GM18505 (cell line): ENCODE results near the gene MYADML2.

Experiments used
- ATAC-seq: cut with Tn5 transposase; IDR thresholded peaks from one replicate; pipeline ENCODE4 v1.9.1; 2021; ENCODE audit not compliant: unreplicated experiment
- POLR2A ChIP-seq: IDR thresholded peaks from 4 replicates; pipeline ENCODE4 v1.6.1; 2011; ENCODE audit warnings: borderline replicate concordance; ENCODE audit not compliant: insufficient read depth, insufficient read length; ENCODE audit errors: extremely low read depth

The MYADML2 gene

GRCh38 chr17:81924557-81925532, 22.2 kb downstream of the MYADML2 start:
- no peak for TF ChIP-seq POLR2A
- ATAC-seq, result no peak

- no peak for ATAC-seq
- TF ChIP-seq POLR2A, result no peak
These were observed 23.5 kb downstream of the MYADML2 start for GRCh38 chr17:81923302-81924260.

GRCh38 chr17:81922566-81923301, 24.3 kb downstream of the MYADML2 start:
- no peak for ATAC-seq

GRCh38 chr17:81921996-81922565, 25.0 kb downstream of the MYADML2 start:
- ATAC-seq, result no peak
- no peak for TF ChIP-seq POLR2A

More at GRCh38 chr17:81922566-81923301, 24.3 kb downstream of the MYADML2 start:
- TF ChIP-seq POLR2A, result no peak

- TF ChIP-seq POLR2A, result no peak
- ATAC-seq, result no peak
These were observed 25.5 kb downstream of the MYADML2 start for GRCh38 chr17:81921537-81921862.

GRCh38 chr17:81920612-81921536, 26.2 kb downstream of the MYADML2 start:
- ATAC-seq, result no peak

GRCh38 chr17:81918832-81919545, 28.0 kb downstream of the MYADML2 start:
- no peak for ATAC-seq

More at GRCh38 chr17:81920612-81921536, 26.2 kb downstream of the MYADML2 start:
- no peak for TF ChIP-seq POLR2A

GRCh38 chr17:81918333-81918669, 28.7 kb downstream of the MYADML2 start:
- peak; percentile 13 for ATAC-seq

More at GRCh38 chr17:81918832-81919545, 28.0 kb downstream of the MYADML2 start:
- no peak for TF ChIP-seq POLR2A

- TF ChIP-seq POLR2A, result peak; percentile 91
- peak; percentile 68 for ATAC-seq
These were observed 29.3 kb downstream of the MYADML2 start, which contains the start of gene SIRT7 for GRCh38 chr17:81917565-81918332. Gene SIRT7 (minus strand): TSS chr17:81918176. CDS start chr17:81918131, 45 bp downstream.

- ATAC-seq, result no peak
- no peak for TF ChIP-seq POLR2A
These were observed 30.6 kb downstream of the MYADML2 start for GRCh38 chr17:81916234-81917001.

- no peak for TF ChIP-seq POLR2A
- no peak for ATAC-seq
These were observed 31.7 kb downstream of the MYADML2 start for GRCh38 chr17:81915331-81915730.
